GM21786 (cell line): ENCODE measurements around the gene ZCCHC3.

Experiments used
- ATAC-seq: cut with Tn5 transposase; IDR thresholded peaks from one replicate; pipeline ENCODE4 v1.9.1; 2021; ENCODE audit not compliant: unreplicated experiment

ZCCHC3 gene

DNA sequence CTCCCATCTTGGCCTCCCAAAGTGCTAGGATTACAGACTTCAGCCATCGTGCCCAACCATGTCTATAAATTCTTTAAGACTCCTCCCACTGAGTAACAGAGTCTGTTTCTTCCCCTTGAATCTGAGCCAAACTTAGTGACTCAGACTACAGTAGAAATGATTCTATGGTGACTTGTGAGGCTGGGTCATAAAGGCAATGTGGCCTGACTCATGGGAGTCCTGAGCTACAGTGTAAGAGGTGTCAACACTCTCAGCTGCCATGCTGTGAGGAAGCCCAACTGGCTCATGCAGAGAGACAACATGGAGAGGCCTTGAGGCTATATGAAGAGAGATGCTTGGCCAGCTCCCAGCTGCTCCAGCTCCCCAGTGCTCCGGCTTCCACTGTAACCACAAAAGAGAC lies 44.3 kb downstream of the ZCCHC3 start:
- no peak for ATAC-seq

GRCh38 chr20:343107-343506 lies 45.7 kb downstream of the ZCCHC3 start:
- no peak for ATAC-seq

DNA sequence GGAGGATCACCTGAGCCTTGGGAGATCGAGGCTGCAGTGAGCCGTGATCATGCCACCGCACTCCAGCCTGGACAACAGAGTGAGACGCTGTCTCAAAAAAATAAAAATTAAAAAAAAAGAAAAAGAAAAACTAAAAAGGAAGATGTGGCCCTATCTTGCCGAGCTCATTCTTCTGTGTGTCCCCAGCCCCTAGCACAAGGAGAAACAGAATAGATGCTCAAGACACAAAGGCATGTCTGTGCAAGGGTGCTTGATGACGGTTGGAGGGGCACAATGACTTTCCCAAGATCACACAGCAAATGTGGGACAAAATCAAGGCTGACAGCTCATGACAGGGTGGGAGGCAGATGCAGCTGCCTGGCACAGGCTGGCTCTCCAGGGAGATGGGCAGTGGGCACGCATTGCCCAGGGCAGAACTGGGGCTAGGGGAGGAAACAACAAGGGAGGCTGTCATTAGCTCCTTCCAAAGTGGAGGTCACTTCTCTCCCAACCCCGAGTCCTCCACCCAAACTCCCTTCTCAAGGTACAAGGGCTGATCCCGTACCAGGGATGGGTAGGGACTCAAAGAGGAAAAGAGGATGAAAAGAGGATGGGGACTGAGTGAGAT lies 48.8 kb downstream of the ZCCHC3 start:
- no peak for ATAC-seq

DNA sequence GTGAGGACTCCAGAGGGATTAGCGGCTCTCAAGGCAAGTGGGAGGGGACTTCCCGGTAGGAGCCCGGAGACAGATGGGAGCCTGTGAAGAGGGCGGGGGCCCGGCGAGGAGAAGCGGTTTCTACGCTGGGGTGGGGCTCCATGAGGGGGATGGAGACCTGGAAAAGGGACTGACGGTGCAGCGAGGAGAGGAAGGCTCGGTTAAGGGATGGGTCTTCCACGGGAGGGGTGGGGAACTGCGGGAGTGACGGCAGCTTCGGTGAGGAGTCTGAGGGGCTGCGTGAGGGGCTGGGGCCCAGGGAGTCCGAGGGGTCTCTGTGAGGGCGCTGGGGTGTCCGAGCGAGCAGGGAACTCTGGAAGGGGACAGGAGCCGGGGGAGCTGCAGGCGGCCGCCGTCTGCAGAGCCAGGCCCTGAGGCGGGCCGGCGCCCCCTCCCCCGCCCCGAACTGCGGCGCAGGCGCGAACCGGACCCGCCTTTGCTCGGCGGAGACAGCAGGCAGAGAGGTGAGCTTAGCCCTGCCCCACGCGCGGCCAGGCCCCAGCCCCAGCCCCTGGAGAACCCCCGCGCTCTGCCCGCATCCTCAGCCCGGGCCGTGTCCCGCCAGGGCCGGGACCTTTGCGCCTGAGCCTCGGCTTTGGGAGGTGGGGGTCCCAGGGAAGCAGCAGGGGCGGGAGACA lies 49.4 kb downstream of the ZCCHC3 start, which contains the start of gene NRSN2:
Gene NRSN2, plus strand, starts transcription at position 472 of the 677 bp plus-strand sequence. CDS start 2,533 bp downstream, outside the sequence.
- ATAC-seq = peak; percentile 45

DNA sequence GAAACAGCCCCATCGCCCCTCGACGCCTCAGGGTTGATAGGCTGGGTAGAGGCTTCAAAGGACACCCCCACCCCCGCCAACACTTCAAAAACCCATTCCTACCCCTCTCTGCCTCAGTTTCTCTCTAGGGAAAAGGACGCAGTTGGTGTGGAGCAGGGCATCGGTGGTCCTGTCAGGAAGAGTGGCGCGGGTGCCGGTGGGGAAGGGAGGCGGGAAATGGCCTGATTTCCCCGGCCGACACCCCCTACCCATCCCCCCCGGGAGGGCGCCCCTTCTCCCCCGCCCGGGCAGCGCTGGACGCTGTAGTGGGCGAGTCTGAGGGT lies 49.9 kb downstream of the ZCCHC3 start:
- ATAC-seq = no peak

- ATAC-seq = peak; percentile 69
Observed at GRCh38 chr20:347640-348484, 50.5 kb downstream of the ZCCHC3 start.

DNA sequence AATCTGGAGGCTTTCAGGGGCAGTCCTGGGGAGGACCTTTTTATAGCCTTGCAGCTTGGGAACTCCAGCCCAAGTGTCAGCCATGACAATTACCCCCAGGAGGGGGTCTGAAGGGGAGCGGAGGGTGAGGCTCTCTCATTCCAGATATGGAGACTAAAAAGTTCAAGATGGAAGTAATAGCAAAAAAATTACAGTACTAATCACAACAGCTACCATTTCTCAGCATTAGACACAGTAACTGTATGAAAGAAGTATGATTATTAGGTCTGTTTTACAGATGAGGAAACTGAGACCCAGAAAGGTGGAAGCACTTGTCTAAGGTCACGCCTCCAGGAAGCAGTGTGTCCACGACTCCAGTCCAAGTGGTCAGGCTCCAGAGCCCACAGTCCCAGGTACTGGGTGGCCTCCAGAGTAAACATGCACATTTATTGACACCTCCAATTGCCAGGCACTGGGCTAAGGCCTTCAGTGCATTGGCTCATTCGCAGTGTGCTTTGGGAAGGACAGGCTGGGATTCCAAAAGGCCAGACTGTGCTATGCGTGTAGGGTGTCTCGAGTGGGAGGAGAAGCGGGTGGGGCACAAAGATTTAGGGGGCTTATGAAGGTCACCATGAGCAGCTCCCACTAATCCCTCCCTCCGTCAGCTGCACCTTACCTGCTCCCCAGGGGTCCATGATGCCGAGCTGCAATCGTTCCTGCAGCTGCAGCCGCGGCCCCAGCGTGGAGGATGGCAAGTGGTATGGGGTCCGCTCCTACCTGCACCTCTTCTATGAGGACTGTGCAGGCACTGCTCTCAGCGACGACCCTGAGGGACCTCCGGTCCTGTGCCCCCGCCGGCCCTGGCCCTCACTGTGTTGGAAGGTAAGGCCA lies 51.8 kb downstream of the ZCCHC3 start:
- ATAC-seq = no peak
